ENCODE results near the gene CGB1. TPM values are rescaled to one million over a fixed set of nuclear protein-coding genes. Genes with fewer than 3 reads are reported as not detected.

Gene CGB1
- total RNA-seq, 1 experiment from 2014 or later: not detected

- H3K4ac ChIP-seq (ENCODE audit: low read depth, low read length): no peak overlapping the region
- WGBS (ENCODE audit: extremely low coverage, insufficient read length, low lambda C conversion rate): no CpG with 5 or more reads among the region's 4 CpGs
Observed at GRCh38 chr19:49080392-49080791, 43.7 kb upstream of the CGB1 start.

More at GRCh38 chr19:49080392-49080791, 43.7 kb upstream of the CGB1 start:
- H3K4me1 Mint-ChIP-seq: peaks cover 2 to 6% of the 10 kb centered on the region in 2 experiments
- Histone ChIP-seq H3K23me2 (ENCODE audit: insufficient read length, low read depth, low read length, poor library complexity, severe bottlenecking) (no peaks in the 10 kb centered on the region), H3K23ac (ENCODE audit: insufficient read length, low read depth, low read length) (no peak overlapping the region), H2BK5ac (ENCODE audit: insufficient read length, low read length) (no peak overlapping the region), H3K18ac (ENCODE audit: insufficient read length, low read depth, low read length) (no peak overlapping the region), H3K79me1 (ENCODE audit: insufficient read depth, low read depth, low read length, poor library complexity, severe bottlenecking) (no peaks in the 10 kb centered on the region), H2AK5ac (ENCODE audit: insufficient read length, low read length) (no peak overlapping the region), H2BK12ac (ENCODE audit: insufficient read length, low read depth, low read length) (no peak overlapping the region), H3K27me3 (ENCODE audit: insufficient read depth, low read length) (no peaks in the 10 kb centered on the region), H3K14ac (ENCODE audit: insufficient read depth, low read length) (no peak overlapping the region), H4K8ac (replicated peaks; ENCODE audit: insufficient read length, low read depth, low read length) (no peak overlapping the region), H4K5ac (ENCODE audit: insufficient read length, low read depth, low read length) (no peak overlapping the region), H3K4me1 (ENCODE audit: insufficient read depth, low read length) (no peaks in the 10 kb centered on the region), H2BK15ac (ENCODE audit: low read depth, low read length) (no peak overlapping the region), H2AFZ (ENCODE audit: low read length) (no peak overlapping the region), H2BK20ac (ENCODE audit: low read depth, low read length, poor library complexity, severe bottlenecking) (no peak overlapping the region), H3T11ph (ENCODE audit: low read length) (no peak overlapping the region), H3K56ac (ENCODE audit: insufficient read length, low read depth, low read length) (no peak overlapping the region), H3K9ac (ENCODE audit: extremely low read depth, insufficient read length, low read length) (no peak overlapping the region), H3K79me2 (ENCODE audit: insufficient read depth, low read length) (no peaks in the 10 kb centered on the region), H4K91ac (ENCODE audit: insufficient read length, low read depth, low read length) (no peak overlapping the region), H2BK120ac (ENCODE audit: low read depth, low read length, poor library complexity, severe bottlenecking) (no peak overlapping the region), H4K20me1 (ENCODE audit: control insufficient read depth, insufficient read depth, insufficient read length) (no peaks in the 10 kb centered on the region), H3K27ac (ENCODE audit: insufficient read length, low read depth, low read length) (no peak overlapping the region), H3K4me2 (ENCODE audit: insufficient read depth, insufficient read length, low read length) (no peak overlapping the region), H3K9me3 (ENCODE audit: control insufficient read depth, low read depth, low read length) (no peaks in the 10 kb centered on the region)
- no peak for DNase-seq
- H3K9me3 Mint-ChIP-seq: peaks cover 3% of the 10 kb centered on the region in 2 experiments; a peak in 3 of 5 replicates
- H3K36me3 Mint-ChIP-seq (ENCODE audit: insufficient read depth in 1 of 3, low read depth in 3 of 3): no peaks in the 10 kb centered on the region; a peak in 1 of 7 replicates
- no peak overlapping the region for H3K27ac Mint-ChIP-seq
- H3K27me3 Mint-ChIP-seq (ENCODE audit: low read depth): peaks cover 42% of the 10 kb centered on the region
- H3K4me3 Mint-ChIP-seq: no peak overlapping the region
- TF ChIP-seq CTCF (conservative IDR thresholded peaks at IDR 0.05): no peak

Measured in H9 (cell line).